GM10248 (cell line): ENCODE data around the gene MYPOP.

Source experiments
- CTCF ChIA-PET: fragments of 300-600 bp; sonication (Branson Sonifier 250); formaldehyde crosslinking; extraction: SDS; loops from one replicate; lab custom pipeline; 2021; ENCODE audit warnings: antibody characterized with exemption; lab: Yijun Ruan, JAX
- POLR2A ChIA-PET: fragments of 350-650 bp; sonication (Branson Sonifier 250); formaldehyde crosslinking; extraction: SDS; loops from one replicate; lab custom pipeline; 2020; ENCODE audit warnings: antibody characterized with exemption; lab: Yijun Ruan, JAX
- DNase-seq: peaks from one replicate; pipeline ENCODE4 v3.0.0; 2012; ENCODE audit errors: extremely low spot score
- TF ChIP-seq, protein P1 (sequence below): IDR thresholded peaks from 2 replicates; pipeline ENCODE4 v1.5.1; 2012; ENCODE audit warnings: mild to moderate bottlenecking, low read depth; ENCODE audit errors: extremely low read depth, missing control alignments, control extremely low read depth

Gene MYPOP

GRCh38 chr19:45852145-45852750, 50.2 kb downstream of the MYPOP start:
- POLR2A ChIA-PET: interaction anchor here (1.2 kb wide), 1 partner anchor 11 kb away, joined by 4 read pairs; no protein-coding TSS in a partner anchor

GRCh38 chr19:45848922-45849321, 53.5 kb downstream of the MYPOP start:
- ChIA-PET CTCF (interaction anchor here (0.8 to 3.4 kb wide), 9 partner anchors 14 to 80 kb away, joined by 3 to 15 read pairs (median 3); partner anchors contain the start of genes FOXA3 and SIX5), POLR2A (no interaction called here)
- TF ChIP-seq, protein P1, sequence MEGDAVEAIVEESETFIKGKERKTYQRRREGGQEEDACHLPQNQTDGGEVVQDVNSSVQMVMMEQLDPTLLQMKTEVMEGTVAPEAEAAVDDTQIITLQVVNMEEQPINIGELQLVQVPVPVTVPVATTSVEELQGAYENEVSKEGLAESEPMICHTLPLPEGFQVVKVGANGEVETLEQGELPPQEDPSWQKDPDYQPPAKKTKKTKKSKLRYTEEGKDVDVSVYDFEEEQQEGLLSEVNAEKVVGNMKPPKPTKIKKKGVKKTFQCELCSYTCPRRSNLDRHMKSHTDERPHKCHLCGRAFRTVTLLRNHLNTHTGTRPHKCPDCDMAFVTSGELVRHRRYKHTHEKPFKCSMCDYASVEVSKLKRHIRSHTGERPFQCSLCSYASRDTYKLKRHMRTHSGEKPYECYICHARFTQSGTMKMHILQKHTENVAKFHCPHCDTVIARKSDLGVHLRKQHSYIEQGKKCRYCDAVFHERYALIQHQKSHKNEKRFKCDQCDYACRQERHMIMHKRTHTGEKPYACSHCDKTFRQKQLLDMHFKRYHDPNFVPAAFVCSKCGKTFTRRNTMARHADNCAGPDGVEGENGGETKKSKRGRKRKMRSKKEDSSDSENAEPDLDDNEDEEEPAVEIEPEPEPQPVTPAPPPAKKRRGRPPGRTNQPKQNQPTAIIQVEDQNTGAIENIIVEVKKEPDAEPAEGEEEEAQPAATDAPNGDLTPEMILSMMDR: peak; percentile 19
- no peak for DNase-seq

More at GRCh38 chr19:45852145-45852750, 50.2 kb downstream of the MYPOP start:
- CTCF ChIA-PET: interaction anchor here (1.0 to 3.4 kb wide), 2 partner anchors 30 to 35 kb away, joined by 3 to 15 read pairs; no protein-coding TSS in a partner anchor
- TF ChIP-seq, protein P1: no peak
- no peak for DNase-seq

- ChIA-PET CTCF (interaction anchor here (1.4 kb wide), 1 partner anchor 31 kb away, joined by 3 read pairs; no protein-coding TSS in a partner anchor), POLR2A (no interaction called here)
- TF ChIP-seq, protein P1: no peak
- no peak for DNase-seq
These were observed 54.8 kb downstream of the MYPOP start for GRCh38 chr19:45847663-45848062.

DNA sequence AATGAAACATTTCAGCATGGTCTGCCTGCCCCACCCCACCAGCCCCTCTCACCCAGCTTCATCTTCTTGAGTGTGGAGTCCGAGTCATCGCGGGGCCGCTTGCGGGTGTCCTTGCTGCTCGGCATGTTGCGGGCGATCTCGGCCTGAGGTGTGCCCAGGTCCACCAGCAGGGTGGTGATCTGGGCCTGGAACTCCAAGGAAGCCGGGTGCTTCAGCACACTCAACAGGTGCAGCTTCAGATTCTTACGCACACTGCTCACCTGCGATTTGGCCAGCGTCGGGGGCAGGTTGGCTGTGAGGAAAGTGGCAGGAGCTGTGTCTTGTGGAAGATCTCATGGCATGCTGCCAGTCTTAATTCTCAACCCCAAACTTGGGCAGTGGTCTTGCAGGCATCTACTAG, 60.2 kb downstream of the MYPOP start:
- DNase-seq: no peak
- TF ChIP-seq, protein P1: no peak
- ChIA-PET POLR2A (no interaction called here), CTCF (interaction anchor here (1.0 to 3.0 kb wide), 4 partner anchors 9 to 73 kb away, joined by 3 to 13 read pairs (median 4); partner anchors contain the start of gene SIX5)
